H1 (cell line): ENCODE measurements around the gene ATP11A. TPM values are rescaled to one million over a fixed set of nuclear protein-coding genes. Genes with fewer than 3 reads are reported as not detected.

ENCODE experiments used
- CTCF ChIA-PET: fragments of 300-600 bp; sonication (Branson Sonifier 250); formaldehyde crosslinking; loops from one replicate; lab custom pipeline; 2021; ENCODE audit not compliant: partially characterized antibody; lab: Charles Lee
- POLR2A ChIA-PET: fragments of 300-600 bp; sonication (Branson Sonifier 250); formaldehyde crosslinking; loops from one replicate; lab custom pipeline; 2021; ENCODE audit warnings: inconsistent platforms; ENCODE audit not compliant: partially characterized antibody; lab: Charles Lee
- DNase-seq, 2 experiments: peaks; one replicate each; pipeline versions ENCODE4 v3.0.0 to v3.0.0-alpha.2; 2010 to 2022; ENCODE audit warnings: low spot score in 2 of 2, low read depth in 1 of 2, mixed read lengths in 1 of 2
- FAIRE-seq: peaks from 2 replicates; lab custom pipeline; 2011; peaks lifted over from hg19 to GRCh38; lab: Jason Lieb, UNC
- H2AFZ ChIP-seq: 2 replicates; pipeline ENCODE4 v1.8.1; 2012; ENCODE audit warnings: low read length, inconsistent platforms
- H2AK5ac ChIP-seq: 2 replicates; pipeline ENCODE4 v1.6.1; 2013; ENCODE audit warnings: low read depth, low read length
- H2BK120ac ChIP-seq: replicated peaks from 2 replicates; pipeline ENCODE3; 2013; ENCODE audit warnings: low read depth, low read length, inconsistent platforms
- H2BK12ac ChIP-seq: 2 replicates; pipeline ENCODE4 v1.6.1; 2013; ENCODE audit warnings: low read depth, low read length
- H2BK15ac ChIP-seq: 2 replicates; pipeline ENCODE4 v1.6.1; 2013; ENCODE audit warnings: low read length
- H2BK20ac ChIP-seq: 2 replicates; pipeline ENCODE4 v1.6.1; 2013; ENCODE audit warnings: low read length
- H2BK5ac ChIP-seq: 2 replicates; pipeline ENCODE4 v1.6.1; 2013; ENCODE audit warnings: low read depth, low read length
- H3K14ac ChIP-seq: 2 replicates; pipeline ENCODE4 v1.6.1; 2013; ENCODE audit warnings: inconsistent platforms; ENCODE audit not compliant: insufficient read length
- H3K18ac ChIP-seq: 2 replicates; pipeline ENCODE4 v1.6.1; 2013; ENCODE audit warnings: low read length; ENCODE audit errors: extremely low read depth
- H3K23ac ChIP-seq: 2 replicates; pipeline ENCODE4 v1.6.1; 2013; ENCODE audit warnings: inconsistent platforms; ENCODE audit not compliant: insufficient read length
- H3K23me2 ChIP-seq: 2 replicates; pipeline ENCODE4 v1.6.1; 2013; ENCODE audit warnings: low read depth, low read length
- H3K27ac ChIP-seq: 2 replicates; pipeline ENCODE4 v1.6.1; 2011; ENCODE audit warnings: low read depth, low read length, inconsistent platforms
- H3K27me3 ChIP-seq, 4 experiments: replicated peaks in 1 of 4; 1 replicate in 1 of 4; 2 replicates in 3 of 4; pipeline versions ENCODE4 v1.6.1 to v1.8.1; 2011 to 2013; ENCODE audit warnings: low read length in 3 of 4, mild to moderate bottlenecking in 3 of 4, inconsistent platforms in 2 of 4, mixed read lengths in 2 of 4, moderate library complexity in 1 of 4; ENCODE audit not compliant: control insufficient read depth in 3 of 4, insufficient read depth in 3 of 4; ENCODE audit errors: extremely low read depth in 1 of 4
- H3K36me3 ChIP-seq, 4 experiments: 2 replicates each; pipeline versions ENCODE4 v1.6.1 to v1.8.1; 2011 to 2013; ENCODE audit warnings: mild to moderate bottlenecking in 4 of 4, low read length in 3 of 4, moderate library complexity in 2 of 4, control low read depth in 1 of 4, inconsistent platforms in 1 of 4; ENCODE audit not compliant: insufficient read depth in 4 of 4, control insufficient read depth in 2 of 4
- H3K4ac ChIP-seq: replicated peaks from 2 replicates; pipeline ENCODE3; 2013; ENCODE audit warnings: low read length, low read depth, mixed read lengths, inconsistent platforms; ENCODE audit not compliant: insufficient read length
- H3K4me1 ChIP-seq, 4 experiments: replicated peaks in 1 of 4; 1 replicate in 1 of 4; 2 replicates in 3 of 4; pipeline versions ENCODE4 v1.6.1 to v1.8.1; 2011 to 2013; ENCODE audit warnings: low read length in 3 of 4, inconsistent platforms in 2 of 4, mixed read lengths in 1 of 4; ENCODE audit not compliant: insufficient read depth in 4 of 4, control insufficient read depth in 3 of 4
- H3K4me2 ChIP-seq, 2 experiments: 2 replicates each; pipeline versions ENCODE4 v1.6.1 to v1.8.1; 2011 to 2013; ENCODE audit warnings: low read depth in 2 of 2, low read length in 2 of 2, control low read depth in 1 of 2, inconsistent platforms in 1 of 2, mild to moderate bottlenecking in 1 of 2; ENCODE audit not compliant: insufficient read depth in 1 of 2
- H3K4me3 ChIP-seq, 4 experiments: fragments of 200-600, 300-600 bp in 1 of 4; sonication (generic), shearing (Covaris generic), sonication (Bioruptor Twin) in 1 of 4; 2 replicates each; pipeline versions ENCODE4 v1.5.1 to v1.8.1; 2011 to 2016; ENCODE audit warnings: low read length in 4 of 4, low read depth in 3 of 4, control low read depth in 2 of 4, inconsistent platforms in 2 of 4, mild to moderate bottlenecking in 2 of 4, mixed read lengths in 1 of 4, moderate library complexity in 1 of 4; ENCODE audit not compliant: insufficient read depth in 2 of 4; ENCODE audit errors: extremely low read depth in 1 of 4
- H3K56ac ChIP-seq: replicated peaks from 2 replicates; pipeline ENCODE3; 2013; ENCODE audit warnings: low read depth, mild to moderate bottlenecking, mixed read lengths, low read length, inconsistent platforms; ENCODE audit not compliant: insufficient read length
- H3K79me1 ChIP-seq: 2 replicates; pipeline ENCODE4 v1.6.1; 2013; ENCODE audit warnings: low read depth, low read length, control low read depth
- H3K79me2 ChIP-seq, 2 experiments: 2 replicates each; pipeline versions ENCODE4 v1.6.1 to v1.8.1; 2012 to 2013; ENCODE audit warnings: low read length in 2 of 2, mild to moderate bottlenecking in 2 of 2, inconsistent platforms in 1 of 2; ENCODE audit not compliant: insufficient read depth in 2 of 2, control insufficient read depth in 1 of 2
- H3K9ac ChIP-seq, 4 experiments: replicated peaks in 1 of 4; 1 replicate in 1 of 4; 2 replicates in 3 of 4; pipeline versions ENCODE4 v1.6.1 to v1.8.1; 2011 to 2013; ENCODE audit warnings: low read depth in 3 of 4, low read length in 3 of 4, control low read depth in 2 of 4, mild to moderate bottlenecking in 2 of 4, moderate library complexity in 2 of 4, inconsistent platforms in 1 of 4; ENCODE audit errors: extremely low read depth in 1 of 4
- H3K9me3 ChIP-seq, 2 experiments: 2 replicates each; pipeline versions ENCODE4 v1.6.1 to v1.8.1; 2012 to 2013; ENCODE audit warnings: mild to moderate bottlenecking in 2 of 2, moderate library complexity in 2 of 2, control low read depth in 1 of 2, inconsistent platforms in 1 of 2, low read depth in 1 of 2, low read length in 1 of 2, mixed read lengths in 1 of 2; ENCODE audit not compliant: insufficient read depth in 2 of 2
- H4K20me1 ChIP-seq, 2 experiments: replicated peaks in 1 of 2; 2 replicates each; pipeline versions ENCODE3 to v1.8.1; 2011 to 2013; ENCODE audit warnings: inconsistent platforms in 2 of 2, low read length in 2 of 2, mild to moderate bottlenecking in 1 of 2; ENCODE audit not compliant: insufficient read depth in 2 of 2, control insufficient read depth in 1 of 2
- H4K5ac ChIP-seq: 2 replicates; pipeline ENCODE4 v1.6.1; 2013; ENCODE audit warnings: low read length, low read depth, mixed read lengths, inconsistent platforms; ENCODE audit not compliant: insufficient read length
- H4K8ac ChIP-seq: 2 replicates; pipeline ENCODE4 v1.8.0; 2013; ENCODE audit warnings: mild to moderate bottlenecking, moderate library complexity, low read length, inconsistent platforms; ENCODE audit not compliant: insufficient read depth; ENCODE audit errors: extremely low read depth
- H4K91ac ChIP-seq: replicated peaks from 2 replicates; pipeline ENCODE3; 2013; ENCODE audit warnings: low read length, mixed read lengths, inconsistent platforms; ENCODE audit not compliant: insufficient read length
- CTBP2 ChIP-seq: IDR thresholded peaks from 2 replicates; pipeline ENCODE4 v1.7.0; 2011; ENCODE audit warnings: borderline replicate concordance, mild to moderate bottlenecking, moderate library complexity, mixed read lengths, low read length; ENCODE audit not compliant: insufficient read depth, insufficient read length
- EP300 ChIP-seq, 2 experiments: IDR thresholded peaks; 1 replicate in 1 of 2; 2 replicates in 1 of 2; pipeline ENCODE4 v1.6.1; 2011 to 2012; ENCODE audit warnings: low read depth in 2 of 2, low read length in 2 of 2, mild to moderate bottlenecking in 2 of 2, borderline replicate concordance in 1 of 2, inconsistent platforms in 1 of 2, moderate library complexity in 1 of 2
- KDM4A ChIP-seq: IDR thresholded peaks from one replicate; pipeline ENCODE4 v1.7.1; 2012; ENCODE audit warnings: low read depth, mild to moderate bottlenecking, moderate library complexity, low read length, inconsistent platforms; ENCODE audit not compliant: severe bottlenecking
- NANOG ChIP-seq: IDR thresholded peaks from 2 replicates; pipeline ENCODE4 v1.6.1; 2011; ENCODE audit warnings: low read length, low read depth, mild to moderate bottlenecking, inconsistent platforms; ENCODE audit not compliant: insufficient read depth, poor library complexity, severe bottlenecking
- POLR2AphosphoS5 ChIP-seq: IDR thresholded peaks from 2 replicates; pipeline ENCODE4 v1.6.1; 2011; ENCODE audit warnings: low read depth, low read length
- RAD21 ChIP-seq, 2 experiments: IDR thresholded peaks in 1 of 2; conservative IDR thresholded peaks in 1 of 2; 2 replicates each; pipeline ENCODE4 v1.6.1; 2011; ENCODE audit warnings: low read depth in 2 of 2, low read length in 2 of 2, improper control_type of control experiment in 1 of 2, inconsistent platforms in 1 of 2, mild to moderate bottlenecking in 1 of 2, moderate library complexity in 1 of 2
- SIX5 ChIP-seq: IDR thresholded peaks from 2 replicates; pipeline ENCODE4 v1.6.1; 2011; ENCODE audit warnings: mild to moderate bottlenecking, low read depth, low read length
- SP1 ChIP-seq: IDR thresholded peaks from 2 replicates; pipeline ENCODE4 v1.6.1; 2011; ENCODE audit warnings: low read depth, low read length
- TAF1 ChIP-seq: IDR thresholded peaks from 2 replicates; pipeline ENCODE4 v1.6.1; 2011; ENCODE audit warnings: mild to moderate bottlenecking, low read depth, low read length
- TBP ChIP-seq: IDR thresholded peaks from 2 replicates; pipeline ENCODE4 v1.6.1; 2011; ENCODE audit warnings: low read depth, low read length, improper control_type of control experiment
- TCF12 ChIP-seq: IDR thresholded peaks from 2 replicates; pipeline ENCODE4 v1.6.1; 2011; ENCODE audit warnings: low read depth, mild to moderate bottlenecking, low read length
- WGBS, 2 experiments: shearing (Covaris generic) in 1 of 2; methylation state at CpG; one replicate each; pipeline versions ENCODE4 v1.1.6 to v1.1.7; 2013 to 2015; ENCODE audit warnings: low lambda C conversion rate in 2 of 2, mixed read lengths in 2 of 2, inconsistent platforms in 1 of 2, low coverage in 1 of 2, missing lambda C conversion rate in 1 of 2; ENCODE audit not compliant: insufficient replicate concordance in 2 of 2, insufficient coverage in 1 of 2, insufficient read length in 1 of 2; ENCODE audit errors: extremely low coverage in 1 of 2, missing lambda C conversion rate in 1 of 2; 5-methylcytosine and 5-hydroxymethylcytosine counted together
- polyA plus RNA-seq, 7 experiments: library from polyadenylated mRNA; depleted of rRNA in 3 of 7; stranded (reverse) in 5 of 7; unstranded in 2 of 7; fragments of >200 nt in 5 of 7; fragments of 200-250 nt in 2 of 7; gene quantifications; 1 replicate in 5 of 7; 2 replicates in 1 of 7; 4 replicates in 1 of 7; pipeline versions ENCODE4 v1.2.1 to v1.2.3, GENCODE V29; 2011 to 2013; ENCODE audit warnings: missing spikeins in 2 of 7, mixed read lengths in 2 of 7
- total RNA-seq: library from RNA; stranded (reverse); fragmentation: NEBNext Ultra II Directional; extraction: Animal tissue kit (Norgen Biotek cat#: 25700); gene quantifications from 2 replicates; pipeline ENCODE4 v1.2.1, GENCODE V29; 2021
- TF ChIP-seq, protein P1 (sequence below): IDR thresholded peaks from 2 replicates; pipeline ENCODE4 v1.6.1; 2011; ENCODE audit warnings: low read depth, mild to moderate bottlenecking, low read length; ENCODE audit not compliant: insufficient read depth

ATP11A gene
- total and polyA plus RNA-seq, 2 of the 8 experiments (the other 6 are each of a cell fraction or from before 2014, with no cell fraction given): 28.8 to 72.9 TPM

GRCh38 chr13:112771139-112771876 lies 81.5 kb downstream of the ATP11A start:
- peaks cover 5 to 8% of the 10 kb centered on the region in 2 experiments for H4K20me1 ChIP-seq
- H3K4ac ChIP-seq: no peak overlapping the region
- H3K9me3 ChIP-seq: no peaks in the 10 kb centered on the region
- no peak overlapping the region for H2BK12ac ChIP-seq
- H3K23me2 ChIP-seq: no peaks in the 10 kb centered on the region
- no peak overlapping the region for H3K27ac ChIP-seq
- H3K79me1 ChIP-seq: peaks cover 11% of the 10 kb centered on the region
- H3K4me2 ChIP-seq: no peak overlapping the region
- H2BK120ac ChIP-seq: no peak overlapping the region
- no peak overlapping the region for H3K56ac ChIP-seq
- no peak overlapping the region for H4K8ac ChIP-seq
- H3K4me3 ChIP-seq: no peak overlapping the region
- no peaks in the 10 kb centered on the region for H3K36me3 ChIP-seq
- H3K18ac ChIP-seq: no peak overlapping the region
- H2BK15ac ChIP-seq: no peak overlapping the region
- H2AK5ac ChIP-seq: no peak overlapping the region
- H3K27me3 ChIP-seq: no peaks in the 10 kb centered on the region
- no peak overlapping the region for H3K23ac ChIP-seq
- no peak overlapping the region for H3K14ac ChIP-seq
- H3K9ac ChIP-seq: no peak overlapping the region
- WGBS, 2 experiments: 92% methylated on average over 20 of the region's 20 CpGs; no CpG with 5 or more reads in 1 of the 2 experiments
- H4K91ac ChIP-seq: no peak overlapping the region
- ChIA-PET CTCF (interaction anchor here (0.8 to 1.4 kb wide), 2 partner anchors 10 to 11 kb away, joined by 3 to 5 read pairs; no protein-coding TSS in a partner anchor), POLR2A (no interaction called here)
- no peak overlapping the region for H2AFZ ChIP-seq
- H2BK20ac ChIP-seq: no peak overlapping the region
- no peak for FAIRE-seq
- H4K5ac ChIP-seq: no peak overlapping the region
- no peak for DNase-seq
- no peak overlapping the region for H2BK5ac ChIP-seq
- H3K79me2 ChIP-seq: peaks cover 0 to 74% of the 10 kb centered on the region in 2 experiments; a peak in 2 of 4 replicates
- peaks cover 0 to 31% (median 13%) of the 10 kb centered on the region in 4 experiments; a peak in 6 of 7 replicates for H3K4me1 ChIP-seq
- TF ChIP-seq RAD21 (IDR thresholded peaks at IDR 0.05 in 1 of 2, conservative IDR thresholded peaks at IDR 0.05 in 1 of 2; ENCODE audit: low read depth in 2 of 2, low read length in 2 of 2) (no peak), KDM4A (no peak), TAF1 (no peak), TBP (no peak), EP300 (IDR thresholded peaks at IDR 0.05; ENCODE audit: borderline replicate concordance in 1 of 2, low read depth in 2 of 2, low read length in 2 of 2) (no peak), CTBP2 (no peak), POLR2AphosphoS5 (no peak), TCF12 (no peak), NANOG (no peak), SP1 (no peak), SIX5 (no peak)
- TF ChIP-seq, protein P1, sequence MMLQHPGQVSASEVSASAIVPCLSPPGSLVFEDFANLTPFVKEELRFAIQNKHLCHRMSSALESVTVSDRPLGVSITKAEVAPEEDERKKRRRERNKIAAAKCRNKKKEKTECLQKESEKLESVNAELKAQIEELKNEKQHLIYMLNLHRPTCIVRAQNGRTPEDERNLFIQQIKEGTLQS: no peak
